GM20000 (cell line): ENCODE results near the gene ZNF304.

Experiments used
- DNase-seq: peaks from one replicate; pipeline ENCODE4 v3.0.0; 2012; ENCODE audit warnings: low spot score
- CTCF ChIP-seq: IDR thresholded peaks from 2 replicates; pipeline ENCODE4 v1.5.1; 2012; ENCODE audit warnings: mild to moderate bottlenecking, control low read depth; ENCODE audit errors: extremely low read depth, missing control alignments

The ZNF304 gene

GRCh38 chr19:57395710-57396109 is 44.6 kb downstream of the ZNF304 start:
- DNase-seq: no peak
- TF ChIP-seq CTCF: no peak

- no peak for DNase-seq
- TF ChIP-seq CTCF: no peak
Measured at GRCh38 chr19:57398868-57399267, 47.8 kb downstream of the ZNF304 start.

GRCh38 chr19:57403737-57404563 is 52.9 kb downstream of the ZNF304 start:
- no peak for DNase-seq
- TF ChIP-seq CTCF: no peak

- DNase-seq: peak; percentile 71
- peak; percentile 82 for TF ChIP-seq CTCF
Measured at GRCh38 chr19:57406516-57407123, 55.5 kb downstream of the ZNF304 start.
